ENCODE measurements around the gene NPAS3.

The NPAS3 gene

DNA sequence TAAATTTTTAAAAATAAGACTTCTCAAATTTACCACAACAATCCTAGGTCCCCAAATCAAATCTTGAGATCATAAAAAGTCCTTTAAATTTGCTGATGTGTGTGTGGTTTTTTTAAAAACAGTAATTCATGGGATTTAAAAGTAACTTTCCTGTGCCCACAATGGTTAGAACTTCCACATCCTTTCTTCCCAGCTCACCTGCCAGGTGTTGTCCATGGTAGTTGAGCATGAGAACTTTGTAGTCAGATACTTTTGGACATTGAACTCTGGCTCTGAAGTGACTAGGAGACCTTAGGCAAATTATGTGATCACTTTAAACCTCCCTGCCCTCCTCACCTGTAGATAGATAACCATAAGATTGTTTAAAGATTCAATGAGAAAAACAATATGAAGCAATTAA lies 253.2 kb downstream of the NPAS3 start:
- no peak for FAIRE-seq

DNA sequence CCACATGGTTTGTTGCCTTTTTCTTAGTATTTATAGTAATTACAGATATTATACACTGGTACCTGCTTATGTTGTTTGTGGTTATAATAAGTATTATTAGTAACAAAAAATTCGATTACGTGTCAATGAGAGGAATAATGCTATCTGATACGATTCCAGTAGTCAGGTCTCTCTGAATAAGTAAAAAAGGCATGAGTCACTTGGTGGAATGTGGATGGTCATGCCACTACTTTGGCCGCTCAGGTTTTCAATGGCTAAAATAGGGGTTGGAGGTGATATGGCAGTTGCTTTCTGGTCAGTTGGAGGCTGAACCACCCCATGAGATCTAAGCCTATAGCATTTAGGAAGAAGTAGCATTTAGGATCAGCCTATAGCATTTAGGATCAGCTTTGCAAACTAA lies 255.9 kb downstream of the NPAS3 start:
- FAIRE-seq = no peak

- no peak for FAIRE-seq
Observed at GRCh38 chr14:33198684-33199083, 260.0 kb downstream of the NPAS3 start.

DNA sequence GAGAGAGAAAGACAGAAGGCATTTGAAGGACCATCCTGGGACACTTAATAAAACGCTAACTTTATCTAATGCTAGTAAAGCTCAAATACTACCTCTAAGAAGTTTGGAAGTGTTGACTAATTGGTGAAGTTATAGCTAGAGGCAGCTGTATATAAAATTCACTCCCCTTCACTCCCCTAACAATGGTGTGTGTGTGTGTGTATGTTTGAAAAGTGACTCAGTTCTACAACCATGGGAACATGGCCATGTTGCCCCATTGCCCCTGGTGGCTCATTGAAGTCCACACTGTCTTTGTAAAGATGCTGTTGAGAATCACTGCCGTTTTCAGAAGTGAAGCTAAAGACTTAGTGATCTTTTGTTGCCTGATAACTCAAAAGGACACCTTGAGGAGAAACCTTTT lies 262.4 kb downstream of the NPAS3 start:
- FAIRE-seq = no peak

DNA sequence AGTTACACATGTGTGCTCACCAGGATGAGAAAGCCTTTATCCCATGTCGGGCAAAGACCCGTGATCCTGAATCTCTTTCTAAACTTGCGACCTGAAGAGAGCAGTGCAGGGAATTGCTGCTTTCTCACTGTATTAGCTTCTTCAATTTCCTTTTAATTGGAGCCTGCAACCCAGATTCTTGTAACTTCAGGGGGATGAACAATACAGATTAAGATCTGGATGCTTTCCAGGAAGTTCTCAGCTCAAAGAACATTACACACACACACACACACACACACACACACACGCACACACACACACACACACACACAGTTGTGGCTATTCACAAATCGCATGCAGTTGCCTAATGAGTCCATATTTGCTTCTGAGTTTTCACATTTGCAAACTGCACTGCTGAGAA lies 268.3 kb downstream of the NPAS3 start:
- no peak for FAIRE-seq

GRCh38 chr14:33207467-33208017 lies 268.9 kb downstream of the NPAS3 start:
- no peak for FAIRE-seq

DNA sequence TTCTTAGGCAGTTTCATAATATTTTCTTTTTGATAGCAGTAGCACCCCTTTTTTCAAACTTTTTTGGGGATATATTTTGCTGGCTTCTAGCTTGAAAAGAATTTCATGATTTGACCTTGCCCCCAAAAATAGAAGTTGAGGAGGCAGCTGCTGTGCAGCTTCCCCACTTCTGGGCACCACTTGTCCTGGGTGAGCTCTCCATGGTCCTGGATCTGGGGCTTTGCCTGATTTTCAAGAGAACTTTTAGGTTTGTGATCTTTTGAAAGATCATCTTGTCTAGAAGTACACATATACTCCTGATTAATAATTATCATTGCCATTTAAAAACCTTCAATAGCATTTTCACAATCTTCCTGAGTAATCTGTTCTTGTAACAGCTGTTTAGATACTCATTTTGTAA lies 271.6 kb downstream of the NPAS3 start:
- FAIRE-seq = no peak

GRCh38 chr14:33218026-33218425 lies 279.3 kb downstream of the NPAS3 start:
- FAIRE-seq = no peak

DNA sequence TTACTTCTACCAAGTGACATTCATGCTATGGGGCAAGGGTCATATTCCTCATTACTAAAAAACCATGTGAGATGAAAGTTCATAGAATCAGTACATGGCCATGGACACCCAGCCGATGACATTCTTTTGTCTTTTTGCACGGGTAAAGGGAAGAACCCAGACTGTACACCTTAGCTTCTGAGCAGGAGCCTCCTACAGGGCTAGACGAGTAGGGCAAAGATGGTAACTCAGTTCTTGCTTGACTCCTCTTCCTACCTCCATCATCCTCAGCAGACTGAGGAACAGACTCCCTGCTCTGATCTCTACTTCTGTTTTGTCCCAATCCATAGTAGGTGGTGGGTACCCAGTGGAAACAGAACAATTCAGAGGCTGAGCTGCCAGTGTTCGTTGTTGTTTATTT lies 281.3 kb downstream of the NPAS3 start:
- no peak for FAIRE-seq

- FAIRE-seq = no peak
Observed at GRCh38 chr14:33229269-33229929, 290.7 kb downstream of the NPAS3 start.

DNA sequence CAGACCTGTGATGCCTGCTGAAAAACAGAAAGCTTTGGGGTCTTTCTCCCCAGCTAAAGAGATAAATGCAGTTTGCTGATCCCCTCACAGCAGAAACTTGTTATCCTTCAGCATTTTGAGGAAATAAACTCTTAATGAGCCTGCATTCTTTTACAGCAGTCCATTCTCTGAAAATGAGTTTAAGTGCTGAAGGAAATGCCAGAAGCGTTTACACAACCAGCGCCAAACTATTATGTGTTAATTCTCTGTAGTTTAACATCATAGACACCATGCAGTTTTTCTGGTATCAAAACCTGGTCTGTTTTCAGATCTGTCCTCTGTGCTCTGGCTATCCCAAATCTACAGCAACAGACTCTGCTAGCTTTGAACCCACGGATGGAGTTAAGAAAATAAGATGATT lies 291.3 kb downstream of the NPAS3 start:
- no peak for FAIRE-seq

GRCh38 chr14:33232031-33232430 lies 293.4 kb downstream of the NPAS3 start:
- FAIRE-seq = no peak

GRCh38 chr14:33237115-33237740 lies 298.5 kb downstream of the NPAS3 start:
- no peak for FAIRE-seq

DNA sequence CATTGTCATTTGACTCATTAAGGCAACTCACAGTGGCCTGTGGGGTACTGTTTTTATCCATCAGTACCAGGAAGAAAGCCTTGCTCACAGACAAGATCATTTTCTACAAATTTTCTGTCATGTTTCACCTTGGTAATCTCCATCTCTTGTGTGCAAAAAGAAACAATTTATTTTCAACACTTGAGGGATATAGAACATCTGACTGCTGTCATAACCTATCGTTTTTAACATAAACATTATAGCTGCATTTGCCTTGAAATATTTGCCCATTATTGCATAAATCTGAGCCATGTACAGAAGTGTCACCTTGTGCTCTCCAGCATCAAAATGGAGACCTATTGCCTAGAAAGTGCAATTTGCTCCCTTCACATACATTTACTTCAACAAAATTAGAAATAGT lies 300.8 kb downstream of the NPAS3 start:
- no peak for FAIRE-seq

DNA sequence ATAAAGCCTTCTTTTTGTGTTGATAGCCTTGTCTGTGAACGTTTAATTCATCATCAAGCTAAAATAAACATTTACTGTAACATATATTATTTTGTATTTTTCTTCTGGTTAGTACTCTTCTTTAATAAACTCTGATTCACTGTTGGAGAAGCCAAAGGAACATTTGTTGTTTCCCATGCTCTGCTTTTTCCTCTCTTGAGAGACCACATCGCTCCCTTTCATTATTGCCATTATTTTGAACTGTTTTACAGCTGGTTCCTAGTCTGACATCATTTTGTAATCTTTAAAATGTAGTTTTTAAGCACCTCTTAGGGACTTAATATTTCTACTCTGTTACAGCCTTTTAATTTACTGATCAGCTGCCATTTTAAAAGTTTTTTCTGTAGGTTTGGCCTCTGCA lies 301.8 kb downstream of the NPAS3 start:
- no peak for FAIRE-seq

- no peak for FAIRE-seq
Observed at GRCh38 chr14:33241331-33241730, 302.7 kb downstream of the NPAS3 start.

DNA sequence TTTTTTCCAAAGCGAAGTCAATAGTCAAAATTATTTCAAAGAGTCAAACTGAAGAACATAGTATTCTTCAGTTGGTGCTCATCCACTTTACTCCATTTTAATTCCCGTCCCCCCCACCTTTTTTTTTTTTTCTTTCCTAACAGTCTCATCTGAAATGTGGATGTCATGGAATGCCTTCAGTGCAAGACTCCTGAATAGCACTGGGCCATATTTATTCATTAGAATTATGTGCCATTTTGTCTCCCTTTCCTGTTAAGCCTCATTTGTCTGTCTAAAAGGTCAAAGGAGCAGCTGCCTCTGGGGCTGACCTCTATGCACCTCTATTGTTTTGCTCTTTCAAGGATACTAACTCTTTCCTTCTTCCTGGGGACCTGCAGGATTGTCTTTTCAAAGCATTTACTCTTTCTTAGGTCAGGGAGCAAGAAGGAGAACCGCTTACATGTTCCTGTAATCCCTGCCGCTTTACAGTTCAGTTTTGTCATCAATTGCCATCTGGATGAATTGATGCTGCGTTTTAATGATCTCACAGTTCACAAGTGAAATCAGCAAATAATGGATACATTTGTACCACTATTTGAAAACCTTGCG lies 310.6 kb downstream of the NPAS3 start:
- FAIRE-seq = no peak

GRCh38 chr14:33250963-33251362 lies 312.3 kb downstream of the NPAS3 start:
- FAIRE-seq = no peak

DNA sequence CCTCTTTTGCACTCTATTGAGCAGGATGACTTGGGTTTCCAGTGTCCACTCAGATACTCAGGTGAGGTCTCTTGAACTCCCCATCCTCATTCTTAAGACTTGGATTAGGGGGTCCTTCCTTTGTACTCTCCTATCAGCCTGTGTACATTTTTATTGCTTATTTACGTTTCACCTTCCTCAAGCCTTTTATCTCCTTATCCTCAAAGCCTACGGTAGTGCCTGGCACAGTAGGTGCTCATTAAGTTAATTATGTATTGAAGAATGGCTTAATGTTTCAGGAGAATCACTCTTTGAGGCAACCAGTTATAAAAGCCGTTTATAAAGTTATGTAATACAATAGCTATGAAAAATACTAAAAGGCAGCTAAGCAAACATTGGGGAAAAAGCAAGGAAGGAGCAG lies 315.7 kb downstream of the NPAS3 start:
- no peak for FAIRE-seq

- no peak for FAIRE-seq
Observed at GRCh38 chr14:33254861-33255395, 316.2 kb downstream of the NPAS3 start.

DNA sequence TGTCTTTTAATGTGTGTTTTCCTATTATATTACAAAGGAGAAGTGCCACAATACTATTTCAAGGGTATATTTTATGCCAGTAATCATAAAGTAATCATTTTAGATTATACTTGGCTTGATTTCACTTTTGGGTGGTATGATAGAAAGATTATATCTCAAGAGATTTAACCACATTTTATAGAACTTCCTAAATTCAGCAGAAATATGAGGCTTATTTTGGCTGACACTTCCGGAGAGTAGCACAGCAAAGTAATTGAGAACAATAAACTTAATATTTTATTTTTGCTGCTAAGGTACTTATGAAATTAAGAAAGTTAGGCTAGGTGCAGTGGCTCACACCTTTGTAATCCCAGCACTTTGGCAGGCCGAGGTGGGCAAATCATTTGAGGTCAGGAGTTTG lies 319.1 kb downstream of the NPAS3 start:
- FAIRE-seq = no peak

- FAIRE-seq = no peak
Observed at GRCh38 chr14:33259764-33260163, 321.1 kb downstream of the NPAS3 start.

GRCh38 chr14:33271216-33271615 lies 332.5 kb downstream of the NPAS3 start:
- FAIRE-seq = no peak

- FAIRE-seq = no peak
Observed at GRCh38 chr14:33271891-33272290, 333.2 kb downstream of the NPAS3 start.

All from A204.1 (cell line).